CD4-positive, alpha-beta T cell treated with Interleukin-2 at 100 ng/mL for 4 hours (primary cell): ENCODE results near the gene CDK14.

ENCODE experiments used
- DNase-seq: peaks from one replicate; pipeline ENCODE4 v3.0.0-alpha.2; 2020; ENCODE audit warnings: low spot score

Gene CDK14

GRCh38 chr7:91007371-91007770 lies 411.2 kb downstream of the CDK14 start:
- no peak for DNase-seq

GRCh38 chr7:91013078-91013477 lies 417.0 kb downstream of the CDK14 start:
- no peak for DNase-seq

GRCh38 chr7:91019686-91020385 lies 423.7 kb downstream of the CDK14 start:
- DNase-seq: no peak

- no peak for DNase-seq
Measured at GRCh38 chr7:91020636-91021385, 424.7 kb downstream of the CDK14 start.

- DNase-seq: no peak
Measured at GRCh38 chr7:91021956-91022355, 425.8 kb downstream of the CDK14 start.

GRCh38 chr7:91025906-91026390 lies 429.8 kb downstream of the CDK14 start:
- DNase-seq: no peak

- DNase-seq: no peak
Measured at GRCh38 chr7:91029688-91030087, 433.6 kb downstream of the CDK14 start.

GRCh38 chr7:91030680-91031380 lies 434.7 kb downstream of the CDK14 start:
- DNase-seq: no peak

GRCh38 chr7:91031757-91032156 lies 435.6 kb downstream of the CDK14 start:
- DNase-seq: no peak

GRCh38 chr7:91033574-91033973 lies 437.5 kb downstream of the CDK14 start:
- DNase-seq: no peak

GRCh38 chr7:91034459-91035368 lies 438.6 kb downstream of the CDK14 start:
- DNase-seq: no peak

GRCh38 chr7:91039033-91039432 lies 442.9 kb downstream of the CDK14 start:
- DNase-seq: no peak

GRCh38 chr7:91041141-91041540 lies 445.0 kb downstream of the CDK14 start:
- no peak for DNase-seq

- no peak for DNase-seq
Measured at GRCh38 chr7:91041901-91042484, 445.9 kb downstream of the CDK14 start.

GRCh38 chr7:91043186-91043585 lies 447.1 kb downstream of the CDK14 start:
- DNase-seq: no peak

- no peak for DNase-seq
Measured at GRCh38 chr7:91043924-91044645, 448.0 kb downstream of the CDK14 start.

- no peak for DNase-seq
Measured at GRCh38 chr7:91045606-91046005, 449.5 kb downstream of the CDK14 start.

GRCh38 chr7:91046322-91047089 lies 450.4 kb downstream of the CDK14 start:
- DNase-seq: no peak

GRCh38 chr7:91047636-91048035 lies 451.5 kb downstream of the CDK14 start:
- no peak for DNase-seq

- DNase-seq: no peak
Measured at GRCh38 chr7:91050677-91051076, 454.6 kb downstream of the CDK14 start.
